A172 (cell line): ENCODE results near the gene ATPAF2. TPM values are rescaled to one million over a fixed set of nuclear protein-coding genes. Genes with fewer than 3 reads are reported as not detected.
"Not testable (repeated sequence)": the region's sequence is repeated elsewhere in the genome, so short reads cannot be mapped to it uniquely, and the experiment has no call there.

Experiments used
- DNase-seq: peaks from one replicate; pipeline ENCODE4 v3.0.0-alpha.2; 2015; ENCODE audit warnings: low spot score
- total RNA-seq: library from RNA; depleted of rRNA; stranded (reverse); fragments of >200 nt; shearing (Covaris generic); gene quantifications from 2 replicates; pipeline ENCODE4 v1.2.3, GENCODE V29; 2014

The ATPAF2 gene
- total RNA-seq, 1 experiment from 2014 or later: 10.9 TPM

DNA sequence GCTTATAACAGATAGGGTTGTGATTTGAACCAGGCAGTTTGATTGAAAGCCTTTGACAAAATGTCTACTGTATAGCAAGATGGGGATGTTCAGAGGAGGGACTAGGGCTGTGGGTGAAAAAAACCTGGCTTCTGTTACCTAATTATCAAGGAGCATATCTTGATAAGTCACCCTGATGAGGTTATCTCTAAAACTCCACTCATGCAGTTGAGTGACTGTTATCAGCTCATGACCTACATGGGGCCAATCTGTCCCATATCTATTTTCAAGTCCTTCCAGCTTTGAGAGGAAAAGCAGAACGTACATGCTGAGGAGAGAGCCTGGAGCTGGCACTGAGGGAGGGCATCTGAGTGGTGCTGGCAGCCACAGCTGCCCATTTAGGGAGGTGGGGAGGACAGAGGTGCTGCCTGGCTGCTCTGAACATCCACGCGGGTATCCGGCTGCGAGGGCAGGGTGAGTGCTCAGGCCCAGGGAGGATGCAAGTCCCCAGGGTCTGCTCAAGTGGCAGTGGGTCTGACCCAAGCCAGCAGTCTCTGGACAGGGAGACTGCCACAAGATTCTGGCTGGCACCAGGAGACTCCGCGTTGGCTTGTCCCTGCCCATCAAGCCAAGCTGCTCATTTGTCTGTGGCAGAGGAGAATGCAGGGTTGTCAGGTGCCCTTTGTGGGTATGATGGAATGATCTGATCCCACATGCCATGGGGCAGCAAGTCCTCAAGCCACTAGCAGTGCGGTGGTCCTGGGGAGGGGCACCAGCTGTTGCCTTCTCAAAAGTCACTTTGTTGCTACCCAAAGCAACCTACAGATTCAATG lies 29.2 kb downstream of the ATPAF2 start:
- no peak for DNase-seq

DNA sequence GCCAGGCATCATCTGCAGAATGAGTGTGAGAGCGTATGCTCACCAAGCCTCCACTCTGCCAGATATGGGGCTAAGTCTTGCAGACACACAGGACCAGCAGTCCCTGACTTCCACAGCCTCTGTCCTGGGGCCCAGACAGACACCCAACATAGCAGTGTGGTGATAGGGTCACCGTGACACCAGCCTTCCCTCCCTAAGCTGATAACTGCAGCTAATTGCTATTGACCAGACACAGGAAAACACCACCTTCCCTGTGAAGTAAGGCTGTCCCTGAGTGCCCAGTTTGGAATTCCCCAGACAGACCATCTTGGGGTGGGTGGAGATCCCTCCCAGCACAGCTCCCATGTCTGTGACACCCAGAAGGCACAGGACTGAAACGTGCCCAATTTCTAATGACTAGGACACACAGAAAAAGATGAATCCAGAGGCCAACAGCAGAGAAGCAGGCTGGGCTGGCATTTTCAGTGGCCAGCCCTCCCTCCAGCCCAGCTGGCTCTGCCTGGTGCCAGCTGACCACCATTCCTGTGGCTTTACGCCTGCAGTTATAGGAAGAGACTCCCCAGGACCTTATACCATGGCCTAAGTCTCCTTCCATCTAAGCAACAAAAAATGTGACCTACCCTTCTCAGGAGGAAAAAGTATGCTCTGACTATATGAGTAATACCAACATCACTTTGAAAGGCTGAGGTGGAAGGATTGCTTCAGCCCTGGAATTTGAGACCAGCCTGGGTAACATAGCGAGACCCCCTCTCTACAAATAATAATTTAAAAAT lies 30.3 kb downstream of the ATPAF2 start:
- DNase-seq: peak; percentile 84

DNA sequence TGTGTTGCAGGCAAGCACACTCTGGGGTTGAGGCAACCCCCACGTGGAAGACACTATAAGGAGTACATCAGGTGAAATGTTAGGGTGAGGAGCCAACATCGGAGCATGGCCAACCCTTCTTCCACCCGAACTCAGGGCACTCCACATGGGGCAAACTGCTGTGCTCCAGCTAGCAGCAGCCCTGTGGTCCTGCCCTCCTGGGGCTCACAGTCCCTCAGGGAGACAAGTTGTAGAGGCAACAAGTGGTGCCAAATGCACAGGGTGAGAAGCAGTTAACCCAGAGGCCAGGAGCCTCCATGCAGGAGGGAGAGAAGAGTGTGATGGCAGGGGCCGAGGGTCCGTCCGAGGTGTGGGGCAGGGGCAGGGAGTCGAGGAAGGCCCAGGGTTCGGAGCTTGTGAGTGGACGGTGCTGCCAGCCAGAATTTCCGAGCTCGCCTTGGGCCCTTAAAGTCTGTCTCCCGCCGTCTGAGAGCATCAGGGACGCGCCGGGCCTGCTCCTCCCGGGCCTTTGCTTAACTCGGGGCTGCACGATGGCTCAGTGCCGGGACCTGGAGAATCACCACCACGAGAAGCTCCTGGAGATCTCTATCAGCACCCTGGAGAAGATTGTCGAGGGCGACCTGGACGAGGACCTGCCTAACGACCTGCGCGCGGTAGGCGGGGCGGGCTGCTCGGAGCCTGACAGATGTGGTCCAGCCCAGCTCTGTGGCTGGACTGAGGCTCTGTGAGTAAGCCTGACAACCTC lies 32.3 kb downstream of the ATPAF2 start:
- DNase-seq: no peak

DNA sequence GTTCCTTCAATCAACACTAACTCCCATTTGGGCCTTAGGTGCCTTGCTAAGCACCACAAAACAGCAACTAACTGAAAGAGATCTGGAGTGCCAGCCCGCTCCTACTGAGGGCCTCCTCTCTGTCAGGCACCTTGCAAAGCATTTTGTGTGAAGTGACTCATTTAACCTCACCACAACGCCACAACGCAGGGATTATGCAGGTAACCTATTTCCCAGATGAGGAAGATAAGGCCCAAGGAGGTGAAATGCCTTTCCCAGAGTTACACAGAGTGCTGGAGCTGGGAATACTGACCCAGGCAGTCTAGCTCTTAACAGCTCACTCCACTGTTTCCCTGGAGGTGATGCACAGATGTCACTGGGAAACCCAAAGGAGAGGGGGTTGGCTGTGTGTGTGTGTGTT lies 33.5 kb downstream of the ATPAF2 start:
- no peak for DNase-seq

DNA sequence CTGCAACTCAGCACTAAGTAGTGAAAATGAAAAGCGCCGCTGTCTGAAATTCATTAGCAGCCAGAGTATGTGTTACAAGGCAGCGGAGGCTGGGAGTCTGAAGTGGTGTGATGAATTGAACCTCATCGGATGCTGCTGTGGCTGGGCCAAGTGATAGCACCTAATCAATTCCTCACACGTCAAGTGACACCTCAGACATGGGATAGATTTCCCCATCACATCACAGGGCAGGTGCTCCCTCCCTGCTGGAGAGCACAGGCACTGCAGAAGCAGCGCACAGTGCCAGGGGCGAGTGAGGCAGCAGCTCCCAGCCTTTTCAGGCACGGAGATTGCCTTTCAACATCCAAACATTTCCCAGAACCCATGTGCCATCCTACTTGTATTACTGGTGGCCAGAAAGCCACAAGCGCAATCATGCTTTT lies 34.1 kb downstream of the ATPAF2 start:
- no peak for DNase-seq

DNA sequence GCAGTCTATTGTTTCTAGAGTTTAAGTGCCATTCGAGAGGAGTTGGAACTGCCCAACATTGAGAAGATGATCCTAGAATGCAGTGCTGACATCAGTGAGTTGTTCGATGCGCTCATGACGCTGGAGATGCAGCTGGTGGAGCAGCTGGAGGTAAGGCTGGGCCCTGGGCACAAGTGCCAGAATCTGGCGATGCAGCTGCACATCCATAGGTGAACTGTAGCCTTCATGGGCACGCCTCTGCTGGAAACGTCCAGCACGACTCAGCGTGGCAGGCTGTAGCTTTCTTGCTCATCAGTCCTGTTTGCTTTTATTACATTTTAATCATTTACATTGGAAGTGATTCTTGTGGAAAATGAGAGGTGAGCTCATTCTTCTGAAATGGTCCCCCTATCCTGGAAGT lies 34.6 kb downstream of the ATPAF2 start:
- no peak for DNase-seq

DNA sequence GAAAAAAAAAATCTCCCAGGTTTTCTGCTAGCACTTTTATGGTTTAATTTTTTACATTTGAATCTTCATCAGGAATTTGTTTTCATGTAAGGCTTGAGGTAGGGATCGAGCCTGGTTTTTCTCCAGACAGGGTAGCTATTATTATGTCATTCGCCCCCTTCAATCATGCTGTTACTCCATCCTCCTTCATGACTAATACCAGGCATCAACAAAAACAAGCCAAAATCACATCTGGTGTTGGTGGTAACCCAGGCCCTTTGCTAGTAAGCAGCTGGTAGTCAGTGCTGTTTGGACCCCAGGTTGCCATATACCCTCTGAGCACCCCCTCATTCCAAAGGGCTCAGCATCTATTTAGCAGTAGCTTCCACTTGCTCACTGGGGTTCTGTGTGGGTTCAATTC lies 36.8 kb downstream of the ATPAF2 start:
- DNase-seq: no peak

DNA sequence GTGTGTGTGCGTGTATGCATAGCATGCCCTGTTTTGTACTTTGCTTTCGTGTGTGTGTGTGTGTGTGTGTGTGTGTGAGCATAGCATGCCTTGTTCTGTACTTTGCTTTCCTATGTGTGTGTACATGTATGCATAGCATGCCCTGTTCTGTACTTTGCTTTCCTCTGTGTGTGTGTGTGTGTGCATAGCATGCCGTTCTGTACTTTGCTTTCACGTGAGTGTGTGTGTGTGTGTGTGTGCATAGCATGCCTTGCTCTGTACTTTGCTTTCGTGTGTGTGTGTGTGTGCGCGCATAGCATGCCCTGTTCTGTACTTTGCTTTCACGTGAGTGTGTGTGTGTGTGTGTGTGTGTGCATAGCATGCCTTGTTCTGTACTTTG lies 38.9 kb downstream of the ATPAF2 start:
- DNase-seq: no peak

DNA sequence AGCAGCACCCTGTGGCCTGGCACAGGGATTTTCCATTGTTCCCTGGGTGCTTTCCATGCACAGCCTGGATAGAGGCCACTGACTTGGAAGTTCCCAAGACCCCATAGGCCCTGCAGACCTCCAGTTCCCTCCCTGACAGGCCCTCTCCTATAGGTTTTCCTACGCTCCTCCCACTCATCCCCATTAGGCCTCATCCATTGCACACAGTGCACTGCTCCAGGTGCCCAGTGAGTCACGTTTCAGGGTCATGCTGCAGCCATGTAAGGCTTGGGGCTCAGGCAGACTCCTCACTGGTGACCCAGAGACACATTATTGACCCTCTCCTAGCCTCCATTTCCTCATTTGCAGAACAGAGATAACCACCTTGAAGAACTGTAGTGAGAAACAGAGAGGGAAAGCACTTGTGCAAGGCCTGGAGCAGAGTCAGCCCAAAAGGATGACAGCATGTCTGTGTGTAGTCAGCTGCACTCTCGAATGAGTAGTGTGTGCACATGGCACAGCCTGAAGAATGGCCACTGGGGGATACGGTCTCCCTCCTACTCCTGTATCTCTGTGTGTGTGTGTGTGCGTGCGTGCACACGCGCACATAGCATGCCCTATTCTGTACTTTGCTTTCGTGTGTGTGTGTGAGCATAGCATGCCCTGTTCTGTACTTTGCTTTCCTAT lies 39.5 kb downstream of the ATPAF2 start:
- no peak for DNase-seq

DNA sequence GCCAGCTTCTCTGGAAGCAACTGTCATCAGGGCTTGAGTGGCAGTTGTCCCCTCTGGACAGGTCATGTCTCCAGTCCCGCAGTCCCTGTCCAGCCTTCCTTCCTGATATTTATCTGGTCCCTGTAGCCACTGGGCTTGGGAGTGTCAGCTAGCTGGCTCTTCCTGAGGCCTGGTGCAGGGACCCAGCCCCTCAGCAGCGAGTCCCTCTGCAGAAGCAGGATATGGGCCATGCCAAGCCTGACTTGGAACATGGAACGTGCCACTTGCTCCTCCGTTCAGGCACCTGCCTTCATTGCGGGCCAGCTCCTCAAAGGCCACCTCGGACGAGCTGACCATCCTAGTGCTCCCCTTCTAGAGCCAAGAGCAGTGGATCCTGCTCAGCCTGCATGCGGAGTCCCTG lies 40.0 kb downstream of the ATPAF2 start:
- no peak for DNase-seq

DNA sequence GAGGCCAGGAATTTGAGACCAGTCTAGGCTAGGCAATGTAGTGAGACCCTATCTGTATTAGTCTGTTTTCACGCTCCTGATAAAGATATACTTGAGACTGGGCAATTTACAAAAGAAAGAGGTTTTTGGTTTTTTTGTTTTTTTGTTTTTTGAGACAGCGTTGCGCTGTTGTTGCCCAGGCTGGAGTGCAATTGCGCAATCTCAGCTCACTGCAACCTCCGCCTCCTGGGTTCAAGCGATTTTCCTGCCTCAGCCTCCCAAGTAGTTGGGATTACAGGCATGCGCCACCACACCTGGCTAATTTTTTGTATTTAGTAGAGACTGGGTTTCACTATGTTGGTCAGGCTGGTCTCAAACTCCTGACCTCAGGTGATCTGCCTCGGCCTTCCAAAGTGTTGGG lies 43.1 kb downstream of the ATPAF2 start:
- DNase-seq: not testable (repeated sequence)

DNA sequence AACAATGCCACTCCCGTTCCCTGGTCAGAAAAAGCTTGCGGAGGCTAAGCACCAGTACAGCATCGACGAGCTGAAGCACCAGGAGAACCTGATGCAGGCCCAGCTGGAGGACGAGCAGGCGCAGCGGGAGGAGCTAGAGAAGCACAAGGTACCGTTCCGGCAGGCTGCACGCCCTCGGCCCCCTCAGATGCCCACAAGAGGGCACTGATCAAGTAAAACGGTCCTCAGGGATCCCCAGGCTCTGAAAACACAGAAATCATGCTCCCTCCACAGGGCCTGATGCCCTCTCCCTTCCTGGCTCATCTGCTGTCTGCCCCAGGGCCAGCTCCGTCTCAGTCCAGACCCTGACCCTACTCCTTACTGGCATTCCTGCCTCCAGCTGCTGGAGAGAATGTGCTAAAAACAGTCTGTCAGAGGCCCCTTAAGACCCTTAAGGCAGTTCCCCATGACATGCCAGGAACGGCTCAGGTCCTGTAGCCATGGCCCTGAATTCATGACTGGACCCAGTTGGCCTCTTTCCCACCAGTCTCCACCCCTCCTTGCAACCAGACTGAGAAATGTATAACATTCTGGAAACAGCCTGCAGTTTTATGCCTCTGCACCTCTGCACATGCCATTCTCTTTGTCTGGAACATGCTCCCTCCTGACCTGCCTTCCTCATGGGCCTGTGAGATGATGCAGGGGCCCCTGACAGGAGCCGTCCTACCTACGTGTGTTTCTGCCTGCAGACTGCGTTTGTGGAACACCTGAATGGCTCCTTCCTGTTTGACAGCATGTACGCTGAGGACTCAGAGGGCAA lies 44.5 kb downstream of the ATPAF2 start:
- peak; percentile 34 for DNase-seq

DNA sequence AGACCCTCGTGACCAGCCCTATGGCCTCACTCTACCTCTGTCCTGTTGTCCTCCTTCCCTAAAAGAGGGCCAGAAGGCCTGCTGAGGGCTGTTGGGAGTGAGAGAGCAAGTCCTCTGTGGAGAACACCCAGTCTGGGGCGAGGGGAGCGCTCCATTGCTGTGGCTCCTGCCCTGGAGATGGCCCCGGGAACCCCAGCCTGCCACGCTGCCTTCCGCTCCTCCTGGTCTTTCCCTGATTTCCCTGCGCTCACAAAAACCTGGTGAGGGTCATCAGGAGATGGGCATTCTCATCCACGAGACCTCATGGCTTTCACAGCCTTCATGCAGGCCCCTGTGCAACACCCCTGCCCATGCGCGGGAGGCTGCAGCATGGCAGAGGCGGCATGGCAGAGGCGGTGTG lies 45.1 kb downstream of the ATPAF2 start:
- no peak for DNase-seq

DNA sequence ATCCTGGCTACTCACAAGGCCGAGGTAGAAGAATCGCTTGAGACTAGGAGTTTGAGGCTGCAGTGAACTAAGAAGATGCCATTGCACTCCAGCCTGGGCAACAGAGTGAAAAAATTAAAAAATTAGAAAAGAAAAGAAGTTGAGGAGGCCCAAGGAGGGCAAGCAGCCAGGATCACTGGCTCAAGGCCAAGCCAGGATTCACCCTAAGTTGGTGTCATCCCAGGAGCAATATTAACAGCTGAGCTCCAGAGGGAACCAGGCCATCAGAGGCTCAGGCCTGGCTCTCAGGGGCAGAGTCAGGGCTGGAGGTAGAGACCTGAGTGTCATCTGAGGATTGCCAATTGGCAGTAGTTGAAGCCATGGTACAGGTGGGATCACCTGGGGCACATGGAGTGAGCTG lies 45.6 kb downstream of the ATPAF2 start:
- no peak for DNase-seq

DNA sequence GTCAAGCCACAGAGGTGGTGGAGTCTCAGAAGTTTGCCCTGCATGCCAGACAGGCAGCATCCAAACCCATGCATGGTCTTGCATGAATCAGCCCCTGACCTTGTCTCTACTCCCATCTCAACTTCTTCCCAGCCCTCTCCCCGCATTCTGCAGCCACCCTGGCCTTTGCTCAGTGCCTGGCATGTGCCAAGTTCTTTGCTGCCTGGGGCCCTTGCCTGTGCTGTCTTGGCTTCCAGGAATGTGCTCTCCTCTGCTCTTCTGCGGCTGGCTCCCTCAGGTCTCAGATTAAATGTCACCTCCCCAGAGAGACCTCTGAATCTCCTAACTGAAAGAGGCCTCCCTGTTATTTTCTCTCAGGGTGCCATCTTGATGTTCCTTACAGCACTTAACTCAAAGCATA lies 48.7 kb downstream of the ATPAF2 start:
- DNase-seq: no peak

DNA sequence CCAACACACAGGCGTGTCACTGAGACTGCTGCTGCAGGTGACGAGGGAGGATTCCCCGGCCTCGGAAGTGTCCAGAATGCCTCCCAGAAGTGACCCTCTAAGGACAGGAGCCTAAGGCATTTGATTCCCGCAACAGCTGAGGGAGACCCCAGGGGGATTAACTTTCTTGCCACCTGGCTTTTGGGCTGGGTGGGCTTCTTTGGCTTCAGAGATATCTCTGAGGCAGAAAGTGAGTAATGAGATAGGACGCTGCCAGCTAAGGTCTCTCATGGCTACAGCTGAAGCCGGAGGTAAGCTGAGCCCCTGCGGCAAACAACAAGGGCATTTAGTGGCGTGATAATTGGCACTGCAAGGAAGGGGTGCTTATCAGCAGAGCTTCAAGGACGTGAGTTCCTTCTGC lies 49.4 kb downstream of the ATPAF2 start:
- no peak for DNase-seq

DNA sequence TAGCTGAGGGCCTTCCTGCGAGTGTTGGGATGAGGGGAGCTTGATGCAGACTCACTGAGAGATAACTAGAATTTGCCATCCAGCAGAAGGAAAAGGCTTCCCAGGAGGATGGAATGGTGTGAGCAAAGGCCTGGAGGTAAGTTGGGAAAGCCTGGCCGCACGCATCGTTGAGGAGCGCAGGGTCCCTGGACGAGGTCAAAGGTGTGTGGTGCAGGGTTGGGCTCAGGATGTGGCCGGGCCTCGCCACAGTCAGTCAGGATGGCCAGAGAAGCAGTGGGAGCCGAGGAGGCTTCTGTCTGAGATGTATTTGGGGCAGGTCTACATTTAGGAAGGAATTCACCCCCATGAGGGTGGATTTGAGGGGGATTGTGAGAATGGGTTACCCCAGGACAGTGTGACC lies 49.9 kb downstream of the ATPAF2 start:
- DNase-seq: no peak

DNA sequence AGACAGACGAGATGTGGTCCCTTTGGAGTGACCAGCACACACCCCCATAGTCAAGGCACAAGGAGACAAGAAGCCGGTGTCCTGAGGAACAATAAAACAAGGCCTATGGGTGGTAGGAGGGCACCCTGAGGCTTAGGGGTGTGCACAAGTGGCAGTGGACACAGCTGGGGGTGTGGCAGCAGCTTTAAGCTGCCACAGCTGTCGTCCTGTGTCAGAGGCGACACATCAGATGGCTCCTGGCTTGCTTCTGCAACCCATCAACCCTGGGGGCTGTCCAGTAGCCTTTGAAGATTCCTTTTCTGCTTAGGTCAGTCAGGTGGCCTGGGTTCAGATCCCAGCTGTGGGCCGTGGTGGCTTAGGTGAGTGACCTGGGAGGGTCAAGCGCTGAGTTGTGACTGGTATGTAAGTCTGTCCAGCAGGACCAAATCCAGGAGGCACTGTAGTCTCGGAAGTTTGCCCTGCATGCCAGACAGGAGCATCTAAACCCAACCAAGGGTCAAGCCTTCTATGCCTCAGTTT lies 50.5 kb downstream of the ATPAF2 start:
- no peak for DNase-seq

DNA sequence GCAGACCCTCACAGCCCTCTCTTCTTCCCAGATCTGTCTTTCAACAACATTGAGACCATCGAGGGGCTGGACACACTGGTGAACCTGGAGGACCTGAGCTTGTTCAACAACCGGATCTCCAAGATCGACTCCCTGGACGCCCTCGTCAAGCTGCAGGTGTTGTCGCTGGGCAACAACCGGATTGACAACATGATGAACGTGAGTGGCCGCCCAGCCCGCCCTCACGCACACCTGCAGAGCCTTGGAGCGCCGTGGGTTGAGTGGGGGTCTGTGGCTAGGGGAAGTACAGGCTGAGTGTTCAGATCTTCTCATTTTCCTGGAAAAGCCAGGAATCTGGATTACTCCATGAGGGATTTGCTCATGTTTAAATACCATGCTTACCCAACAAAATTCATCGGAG lies 51.1 kb downstream of the ATPAF2 start:
- no peak for DNase-seq

DNA sequence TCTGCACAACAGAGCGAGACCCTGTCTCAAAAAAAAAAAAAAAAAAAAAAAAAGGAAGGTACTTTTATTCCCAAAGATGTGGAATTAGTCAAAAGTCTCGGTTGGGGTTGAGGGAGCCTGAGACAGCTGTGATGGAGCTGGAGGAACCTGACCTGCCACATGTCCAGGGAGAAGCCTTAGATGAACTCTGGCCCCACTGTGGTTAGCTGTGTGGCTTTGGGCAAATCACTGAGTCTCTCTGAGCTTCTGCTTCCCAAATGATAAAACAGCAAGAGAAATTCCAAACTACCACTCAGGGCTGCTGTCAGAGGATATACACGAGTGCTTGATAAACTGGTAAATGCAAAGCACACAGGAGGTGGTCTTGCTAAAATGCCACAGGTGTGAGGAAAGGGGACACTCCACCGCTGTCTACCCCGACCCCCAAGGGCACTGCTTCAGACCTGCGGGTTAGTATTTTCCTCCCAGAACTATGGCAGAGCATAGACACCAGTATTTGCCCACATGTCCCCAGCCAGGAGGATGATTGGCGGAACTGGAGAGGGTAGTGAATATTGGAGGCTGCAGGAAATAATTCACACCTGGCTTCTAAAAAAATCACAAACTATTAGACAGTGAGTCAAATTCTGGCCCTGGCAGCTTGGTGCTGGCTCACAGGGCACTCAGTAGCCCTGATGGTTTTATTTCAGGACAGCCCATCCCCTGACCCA lies 51.6 kb downstream of the ATPAF2 start:
- no peak for DNase-seq
